ENCODE results near the gene DNAJC11. TPM values are rescaled to one million over a fixed set of nuclear protein-coding genes. Genes with fewer than 3 reads are reported as not detected.
A peak's percentile ranks its signal among the peaks of the same experiment; 100 is the strongest.

Gene DNAJC11
- total and polyA plus RNA-seq, 10 donors, result 13.3 to 66.9 (median 54.6) TPM

DNA sequence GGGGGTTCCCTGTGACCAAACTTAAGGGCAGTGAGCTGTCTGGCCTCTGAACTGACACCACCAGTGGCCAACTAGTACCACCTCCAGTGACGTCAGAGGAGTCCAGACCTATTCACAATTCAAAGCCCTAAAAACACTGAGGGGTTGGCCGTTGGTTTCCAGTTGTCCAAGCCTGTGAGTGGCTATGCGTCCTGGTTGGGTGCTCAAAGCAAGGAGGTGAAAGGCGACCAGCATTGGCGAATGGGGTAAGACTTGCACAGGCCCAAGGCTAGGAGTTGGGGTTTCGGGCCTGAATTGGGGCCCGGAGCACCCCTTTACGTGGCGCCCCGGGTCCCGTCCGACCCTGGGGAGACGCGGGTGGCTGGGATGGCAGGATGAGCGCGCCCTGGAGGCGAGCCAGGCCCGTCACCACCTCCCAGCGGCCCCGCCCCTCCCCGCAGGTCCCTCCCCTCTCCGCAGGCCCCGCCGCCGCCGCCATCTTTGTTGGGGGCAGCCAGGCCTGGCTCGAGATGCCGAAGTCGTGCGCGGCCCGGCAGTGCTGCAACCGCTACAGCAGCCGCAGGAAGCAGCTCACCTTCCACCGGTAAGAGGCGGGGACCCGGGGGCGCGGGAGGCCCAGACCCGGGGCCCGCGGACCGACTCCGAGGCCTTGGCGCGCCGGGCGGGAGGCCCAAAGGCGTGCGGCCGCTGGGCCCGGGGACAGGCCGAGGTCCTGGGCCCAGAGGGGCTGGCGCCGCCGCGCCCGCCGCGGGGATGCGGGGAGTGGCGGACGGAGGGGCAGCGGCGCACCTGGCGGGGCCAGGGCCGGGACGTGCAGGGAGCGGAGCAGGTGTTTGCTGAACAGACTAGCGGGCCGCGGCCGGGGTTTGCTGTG lies 76.7 kb downstream of the DNAJC11 start, which contains the start of gene THAP3:
Gene THAP3 (plus strand): TSS at position 159 of the 874 bp plus-strand sequence. CDS start 351 bp downstream, at position 510.
- peak; percentile 98 for DNase-seq
- peak within 1 kb of the TSS; percentile 69 to 96 (median 74) for H3K4me3 ChIP-seq
- no peaks in the 10 kb centered on the region for H3K9me3 ChIP-seq
- TF ChIP-seq CTCF (IDR thresholded peaks at IDR 0.05 in 8 of 11, conservative IDR thresholded peaks at IDR 0.05 in 3 of 11), result peak in 8 of 11 experiments; percentile 7 to 66 (median 38)
- TF ChIP-seq POLR2A (IDR thresholded peaks at IDR 0.05), result peak in 1 of 3 donors; percentile 23
- peak; percentile 72 to 86 (median 84) for TF ChIP-seq POLR2AphosphoS5 (IDR thresholded peaks at IDR 0.05)
- peaks cover 0 to 73% (median 47%) of the 10 kb centered on the region in 6 donors for H3K36me3 ChIP-seq
- peaks cover 11 to 42% (median 33%) of the 10 kb centered on the region in 6 donors for H3K4me1 ChIP-seq
- H3K27me3 ChIP-seq (replicated peaks in 1 of 7), result no peaks in the 10 kb centered on the region
- WGBS, 5 donors, result 2 to 7% (median 3%) methylated on average over 21 to 73 of the region's 73 CpGs
- intact Hi-C loops (cut with DNase I; ENCODE audit: low total_unique reads), result loop anchor here (10.0 kb wide), 1 partner anchor 50 kb away; the partner anchor contains the start of gene ZBTB48
- H3K27ac ChIP-seq, result peak within 1 kb of the TSS; percentile 68 to 91 (median 84)

GRCh38 chr1:6623269-6623965 lies 78.2 kb downstream of the DNAJC11 start:
- DNase-seq, result no peak
- peaks cover 11 to 39% (median 32%) of the 10 kb centered on the region in 6 donors for H3K4me1 ChIP-seq
- TF ChIP-seq POLR2AphosphoS5 (IDR thresholded peaks at IDR 0.05) (no peak), POLR2A (IDR thresholded peaks at IDR 0.05) (no peak), CTCF (IDR thresholded peaks at IDR 0.05 in 8 of 11, conservative IDR thresholded peaks at IDR 0.05 in 3 of 11) (no peak)
- H3K4me3 ChIP-seq, result no peak overlapping the region
- no peaks in the 10 kb centered on the region for H3K9me3 ChIP-seq
- H3K36me3 ChIP-seq, result peaks cover 0 to 71% (median 39%) of the 10 kb centered on the region in 6 donors
- 82 to 89% (median 89%) methylated on average over 14 of the region's 14 CpGs for WGBS, 5 donors
- no peaks in the 10 kb centered on the region for H3K27me3 ChIP-seq (replicated peaks in 1 of 7)
- intact Hi-C loops (cut with DNase I; ENCODE audit: low total_unique reads), result loop anchor here (10.0 kb wide), 1 partner anchor 49 kb away; the partner anchor contains the start of gene ZBTB48
- no peak overlapping the region for H3K27ac ChIP-seq

DNA sequence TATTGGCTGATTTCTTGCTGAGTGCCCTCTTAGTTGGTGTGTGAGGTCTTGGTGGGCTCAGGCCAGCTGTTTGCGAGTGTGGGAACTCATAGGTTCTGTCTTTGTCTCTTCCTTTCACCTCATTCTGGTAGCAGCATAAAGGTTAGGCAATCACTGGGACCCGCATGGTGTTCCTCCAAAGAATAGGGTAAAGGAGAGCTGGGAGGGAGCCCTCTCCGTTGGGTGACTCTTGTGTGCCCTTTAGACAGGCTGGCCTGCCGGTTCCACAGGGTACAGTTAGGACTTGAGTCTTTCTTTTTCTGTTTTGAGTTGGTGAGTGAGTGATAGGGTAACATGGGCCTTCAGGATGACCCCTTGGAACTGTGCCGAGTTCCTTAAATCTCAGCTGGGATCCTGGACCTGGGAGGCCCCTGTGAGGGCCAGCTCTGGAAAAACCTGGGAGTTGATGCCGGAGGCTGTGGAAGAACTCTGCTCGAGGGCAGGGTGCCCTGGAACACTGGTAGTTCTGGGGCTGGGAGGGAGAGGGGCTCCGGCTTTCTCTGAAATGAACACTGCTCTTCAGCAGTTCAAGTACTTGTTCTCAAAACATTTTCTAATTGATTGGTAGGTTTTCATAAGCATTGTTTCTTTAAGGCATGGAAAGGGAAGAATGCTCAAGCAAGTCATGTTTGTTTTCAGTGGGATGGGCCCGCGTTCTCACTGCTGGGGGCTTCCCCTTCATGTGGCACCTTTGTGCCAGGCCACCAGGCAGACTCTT lies 79.0 kb downstream of the DNAJC11 start:
- Histone ChIP-seq H3K4me1 (peaks cover 11 to 32% (median 28%) of the 10 kb centered on the region in 6 donors), H3K36me3 (peaks cover 0 to 71% (median 35%) of the 10 kb centered on the region in 6 donors), H3K4me3 (no peak overlapping the region), H3K27ac (no peak overlapping the region), H3K9me3 (no peaks in the 10 kb centered on the region), H3K27me3 (replicated peaks in 1 of 7) (no peaks in the 10 kb centered on the region)
- WGBS, 5 donors, result 90 to 93% (median 91%) methylated on average over 10 of the region's 10 CpGs
- TF ChIP-seq POLR2AphosphoS5 (IDR thresholded peaks at IDR 0.05), result no peak
- no peak for TF ChIP-seq POLR2A (IDR thresholded peaks at IDR 0.05)
- no peak for TF ChIP-seq CTCF (IDR thresholded peaks at IDR 0.05 in 8 of 11, conservative IDR thresholded peaks at IDR 0.05 in 3 of 11)
- intact Hi-C loops (cut with DNase I; ENCODE audit: low total_unique reads), result loop anchor here (10.0 kb wide), 1 partner anchor 48 kb away; the partner anchor contains the start of gene ZBTB48
- DNase-seq, result no peak
